22Rv1 (cell line): ENCODE results near the gene EHMT1.

Experiments
- ZFX ChIP-seq: fragments of 450-650 bp; IDR thresholded peaks from 2 replicates; pipeline ENCODE4 v1.6.1; 2017; ENCODE audit warnings: antibody characterized with exemption, borderline replicate concordance
- TF ChIP-seq, protein P1 (sequence below): fragments of 450-650 bp; IDR thresholded peaks from 2 replicates; pipeline ENCODE4 v1.5.1; 2017; ENCODE audit warnings: mild to moderate bottlenecking

GRCh38 chr9:137717776-137718327, 99.0 kb downstream of the EHMT1 start:
- TF ChIP-seq, protein P1, sequence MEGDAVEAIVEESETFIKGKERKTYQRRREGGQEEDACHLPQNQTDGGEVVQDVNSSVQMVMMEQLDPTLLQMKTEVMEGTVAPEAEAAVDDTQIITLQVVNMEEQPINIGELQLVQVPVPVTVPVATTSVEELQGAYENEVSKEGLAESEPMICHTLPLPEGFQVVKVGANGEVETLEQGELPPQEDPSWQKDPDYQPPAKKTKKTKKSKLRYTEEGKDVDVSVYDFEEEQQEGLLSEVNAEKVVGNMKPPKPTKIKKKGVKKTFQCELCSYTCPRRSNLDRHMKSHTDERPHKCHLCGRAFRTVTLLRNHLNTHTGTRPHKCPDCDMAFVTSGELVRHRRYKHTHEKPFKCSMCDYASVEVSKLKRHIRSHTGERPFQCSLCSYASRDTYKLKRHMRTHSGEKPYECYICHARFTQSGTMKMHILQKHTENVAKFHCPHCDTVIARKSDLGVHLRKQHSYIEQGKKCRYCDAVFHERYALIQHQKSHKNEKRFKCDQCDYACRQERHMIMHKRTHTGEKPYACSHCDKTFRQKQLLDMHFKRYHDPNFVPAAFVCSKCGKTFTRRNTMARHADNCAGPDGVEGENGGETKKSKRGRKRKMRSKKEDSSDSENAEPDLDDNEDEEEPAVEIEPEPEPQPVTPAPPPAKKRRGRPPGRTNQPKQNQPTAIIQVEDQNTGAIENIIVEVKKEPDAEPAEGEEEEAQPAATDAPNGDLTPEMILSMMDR = no peak
- no peak for TF ChIP-seq ZFX
